Endothelial cell of umbilical vein (primary cell): ENCODE data around the gene RAB25. TPM values are rescaled to one million over a fixed set of nuclear protein-coding genes. Genes with fewer than 3 reads are reported as not detected.

Experiments
- BruUV-seq: library from RNA; stranded (reverse); fragments of 400-500 nt; replicated peaks from 2 replicates; lab custom pipeline; 2021; lab: Mats Ljungman, UMichigan
- CTCF ChIA-PET: fragments of 300-600, 350-600 bp; sonication (Branson Sonifier 250); formaldehyde crosslinking; loops from one replicate; lab custom pipeline; 2021; ENCODE audit warnings: antibody characterized with exemption, inconsistent platforms; lab: Charles Lee
- POLR2A ChIA-PET: fragments of 300-600, 350-600 bp; sonication (Branson Sonifier 250); formaldehyde crosslinking; loops from one replicate; lab custom pipeline; 2021; ENCODE audit warnings: antibody characterized with exemption, inconsistent platforms; lab: Charles Lee
- DNase-seq: peaks from one replicate; pipeline ENCODE4 v3.0.0-alpha.2; 2011; ENCODE audit warnings: low read depth, low spot score
- FAIRE-seq: peaks from 2 replicates; lab custom pipeline; 2011; peaks lifted over from hg19 to GRCh38; lab: Jason Lieb, UNC
- H2AFZ ChIP-seq: 2 replicates; pipeline ENCODE4 v1.6.0; 2012; ENCODE audit warnings: low read depth, low read length, control low read depth, inconsistent platforms
- H3K27ac ChIP-seq: 2 replicates; pipeline ENCODE4 v1.5.1; 2011; ENCODE audit warnings: low read depth, mild to moderate bottlenecking, control low read depth, low read length, moderate library complexity; ENCODE audit not compliant: insufficient read depth
- H3K27me3 ChIP-seq, 2 experiments: 2 replicates each; pipeline versions ENCODE4 v1.6.0 to v1.6.1; 2011; ENCODE audit warnings: low read length in 2 of 2, mixed read lengths in 1 of 2; ENCODE audit not compliant: control insufficient read depth in 2 of 2, insufficient read depth in 2 of 2
- H3K36me3 ChIP-seq, 2 experiments: 2 replicates in 1 of 2; 3 replicates in 1 of 2; pipeline ENCODE4 v1.5.1; 2011; ENCODE audit warnings: low read length in 2 of 2, mild to moderate bottlenecking in 1 of 2, moderate library complexity in 1 of 2; ENCODE audit not compliant: control insufficient read depth in 2 of 2, insufficient read depth in 2 of 2; ENCODE audit errors: extremely low read depth in 1 of 2
- H3K4me1 ChIP-seq: 3 replicates; pipeline ENCODE4 v1.5.1; 2011; ENCODE audit warnings: mild to moderate bottlenecking, low read length; ENCODE audit not compliant: control insufficient read depth, insufficient read depth; ENCODE audit errors: extremely low read depth
- H3K4me2 ChIP-seq: 2 replicates; pipeline ENCODE4 v1.6.1; 2011; ENCODE audit warnings: low read length, control low read depth, mixed read lengths; ENCODE audit not compliant: insufficient read depth
- H3K4me3 ChIP-seq, 3 experiments: fragments of 200-600 bp in 1 of 3; sonication (generic), shearing (Covaris generic) in 1 of 3; replicated peaks in 1 of 3; 2 replicates each; pipeline ENCODE4 v1.5.1; 2011 to 2016; ENCODE audit warnings: control low read depth in 3 of 3, low read length in 3 of 3, mild to moderate bottlenecking in 2 of 3, inconsistent platforms in 1 of 3, low read depth in 1 of 3, moderate library complexity in 1 of 3; ENCODE audit not compliant: insufficient read depth in 1 of 3
- H3K79me2 ChIP-seq: 2 replicates; pipeline ENCODE4 v1.6.0; 2012; ENCODE audit warnings: low read length, inconsistent platforms; ENCODE audit not compliant: control insufficient read depth, insufficient read depth
- H3K9ac ChIP-seq: replicated peaks from 2 replicates; pipeline ENCODE3; 2011; ENCODE audit warnings: low read length, control low read depth; ENCODE audit not compliant: insufficient read depth; ENCODE audit errors: extremely low read depth
- H3K9me1 ChIP-seq: replicated peaks from 3 replicates; pipeline ENCODE4 v1.6.0; 2011; ENCODE audit warnings: mild to moderate bottlenecking, low read length; ENCODE audit not compliant: control insufficient read depth, insufficient read depth; ENCODE audit errors: extremely low read depth
- H3K9me3 ChIP-seq: replicated peaks from 2 replicates; pipeline ENCODE4 v1.5.1; 2012; ENCODE audit warnings: low read length, inconsistent platforms; ENCODE audit not compliant: control insufficient read depth, insufficient read depth
- H4K20me1 ChIP-seq: replicated peaks from 2 replicates; pipeline ENCODE3; 2011; ENCODE audit warnings: mild to moderate bottlenecking, low read length; ENCODE audit not compliant: control insufficient read depth, insufficient read depth; ENCODE audit errors: extremely low read depth
- CTCF ChIP-seq, 2 donors: IDR thresholded peaks; 1 replicate in 1 of 2; 2 replicates in 1 of 2; pipeline ENCODE4 v1.5.1; 2011; ENCODE audit warnings: low read length in 2 of 2, mild to moderate bottlenecking in 2 of 2, moderate library complexity in 2 of 2, control low read depth in 1 of 2, inconsistent platforms in 1 of 2, low read depth in 1 of 2; ENCODE audit not compliant: insufficient read depth in 1 of 2; ENCODE audit errors: extremely low read depth in 1 of 2
- EZH2 ChIP-seq: IDR thresholded peaks from 2 replicates; pipeline ENCODE4 v1.6.1; 2012; ENCODE audit warnings: borderline replicate concordance, low read depth, mild to moderate bottlenecking, moderate library complexity, low read length, inconsistent platforms; ENCODE audit not compliant: severe bottlenecking
- FOS ChIP-seq: IDR thresholded peaks from 2 replicates; pipeline ENCODE4 v1.6.1; 2011; ENCODE audit warnings: mild to moderate bottlenecking, low read length, moderate library complexity, borderline replicate concordance; ENCODE audit not compliant: insufficient read depth
- GATA2 ChIP-seq: IDR thresholded peaks from 2 replicates; pipeline ENCODE4 v1.7.0; 2011; ENCODE audit warnings: low read depth, mild to moderate bottlenecking, moderate library complexity, mixed read lengths, low read length; ENCODE audit not compliant: insufficient read length, insufficient read depth
- JUN ChIP-seq: IDR thresholded peaks from 2 replicates; pipeline ENCODE4 v1.6.1; 2011; ENCODE audit warnings: borderline replicate concordance, low read depth; ENCODE audit not compliant: insufficient read length, insufficient read depth
- MAX ChIP-seq: IDR thresholded peaks from 2 replicates; pipeline ENCODE4 v1.6.1; 2011; ENCODE audit not compliant: insufficient read depth, insufficient read length
- MYC ChIP-seq: IDR thresholded peaks from one replicate; pipeline ENCODE4 v1.6.1; 2011; ENCODE audit warnings: mild to moderate bottlenecking, low read depth, low read length
- POLR2A ChIP-seq: IDR thresholded peaks from 2 replicates; pipeline ENCODE4 v1.6.1; 2012; ENCODE audit warnings: low read depth, mild to moderate bottlenecking, control low read depth, low read length
- POLR2AphosphoS5 ChIP-seq: IDR thresholded peaks from 2 replicates; pipeline ENCODE4 v1.6.1; 2012; ENCODE audit warnings: low read depth, mild to moderate bottlenecking, control low read depth, low read length, moderate library complexity; ENCODE audit not compliant: insufficient read depth
- dilution Hi-C: fragments of 300-500 bp; cut with MboI; formaldehyde crosslinking; loops from one replicate; pipeline ENCODE4 v1.15.0; 2019; ENCODE audit warnings: low sequenced_read_pairs; ENCODE audit not compliant: extremely low pct_ligation_motif_present
- intact Hi-C: fragments of 100-400 bp; cut with micrococcal nuclease; formaldehyde crosslinking; loops from one replicate; pipeline ENCODE4 v1.10.0; 2022
- polyA plus RNA-seq, 4 experiments: library from polyadenylated mRNA; depleted of rRNA in 3 of 4; stranded (reverse) in 3 of 4; unstranded in 1 of 4; fragments of >200 nt; gene quantifications; 2 replicates each; pipeline versions ENCODE4 v1.2.1 to v1.2.3, GENCODE V29; 2011 to 2012; ENCODE audit warnings: missing spikeins in 1 of 4
- total RNA-seq: library from RNA; stranded (reverse); gene quantifications from 2 replicates; pipeline ENCODE4 v1.2.3, GENCODE V29; 2021

RAB25 gene
- total and polyA plus RNA-seq, 2 donors (not counting 3 experiments of a cell fraction or from before 2014, with no cell fraction given), result not detected

GRCh38 chr1:156074661-156075060, 13.7 kb downstream of the RAB25 start:
- H2AFZ ChIP-seq, result no peak overlapping the region
- POLR2A ChIA-PET, result no interaction called here
- H4K20me1 ChIP-seq, result no peaks in the 10 kb centered on the region
- no peaks in the 10 kb centered on the region for H3K9me1 ChIP-seq
- intact Hi-C loops, result no loop called here
- peaks cover 10% of the 10 kb centered on the region for H3K4me1 ChIP-seq
- no peak overlapping the region for H3K4me2 ChIP-seq
- no peak overlapping the region for H3K27ac ChIP-seq
- dilution Hi-C loops, result no loop called here
- DNase-seq (no peak), FAIRE-seq (no peak)
- H3K9me3 ChIP-seq, result no peaks in the 10 kb centered on the region
- no peak overlapping the region for H3K9ac ChIP-seq
- CTCF ChIA-PET, result interaction anchor here (0.6 to 1.9 kb wide), 2 partner anchors 8 to 356 kb away, joined by 3 to 10 read pairs; no protein-coding TSS in a partner anchor
- H3K36me3 ChIP-seq, result peaks cover 8 to 36% of the 10 kb centered on the region in 2 experiments
- BruUV-seq, result no TSS peak
- no peaks in the 10 kb centered on the region for H3K27me3 ChIP-seq
- H3K79me2 ChIP-seq, result peaks cover 25% of the 10 kb centered on the region
- no peak overlapping the region for H3K4me3 ChIP-seq
- TF ChIP-seq FOS (no peak), POLR2A (no peak), MAX (no peak), GATA2 (no peak), EZH2 (no peak), POLR2AphosphoS5 (no peak), MYC (no peak), JUN (no peak), CTCF (IDR thresholded peaks at IDR 0.05; ENCODE audit: extremely low read depth in 1 of 2, insufficient read depth in 1 of 2, low read depth in 1 of 2, low read length in 2 of 2) (no peak)
